HepG2 (cell line): ENCODE results near the gene TASOR2. TPM values are rescaled to one million over a fixed set of nuclear protein-coding genes. Genes with fewer than 3 reads are reported as not detected.

Source experiments
- ATAD3A ChIP-seq: sonication (generic); formaldehyde crosslinking; IDR thresholded peaks from 2 replicates; pipeline ENCODE4 v1.4.0; 2020; ENCODE audit warnings: missing genetic modification reagents
- ATF7 ChIP-seq, 2 experiments: fragments of 450-650 bp in 1 of 2; sonication (generic) in 1 of 2; formaldehyde crosslinking in 1 of 2; IDR thresholded peaks; 2 replicates each; pipeline versions ENCODE4 v1.4.0 to v1.6.1; 2016 to 2020; ENCODE audit warnings: antibody characterized with exemption in 1 of 2, mild to moderate bottlenecking in 1 of 2, missing genetic modification reagents in 1 of 2
- EHMT2 ChIP-seq: fragments of 200-600 bp; sonication (generic); IDR thresholded peaks from 2 replicates; pipeline ENCODE4 v1.7.0; 2017; ENCODE audit warnings: antibody characterized with exemption, low read depth, low read length, borderline replicate concordance
- ERF ChIP-seq: IDR thresholded peaks from 2 replicates; pipeline ENCODE4 v1.6.1; 2018; ENCODE audit warnings: missing biosample characterization, missing genetic modification reagents
- NFYB ChIP-seq: sonication (generic); formaldehyde crosslinking; IDR thresholded peaks from 2 replicates; pipeline ENCODE4 v1.4.0; 2020; ENCODE audit warnings: missing genetic modification reagents
- ZFAT ChIP-seq: sonication (generic); formaldehyde crosslinking; conservative IDR thresholded peaks from 2 replicates; pipeline ENCODE4 v1.8.1; 2023; ENCODE audit warnings: missing genetic modification reagents, inconsistent platforms
- ZNF264 ChIP-seq: sonication (generic); formaldehyde crosslinking; IDR thresholded peaks from 2 replicates; pipeline ENCODE4 v1.4.0; 2020; ENCODE audit warnings: missing genetic modification reagents
- ZNF577 ChIP-seq: sonication (generic); formaldehyde crosslinking; IDR thresholded peaks from 2 replicates; pipeline ENCODE4 v1.4.0; 2020; ENCODE audit warnings: mild to moderate bottlenecking, low read depth, missing genetic modification reagents, borderline replicate concordance
- polyA plus RNA-seq, 8 experiments: library from polyadenylated mRNA; depleted of rRNA in 3 of 8; stranded (reverse) in 7 of 8; unstranded in 1 of 8; fragments of >200 nt; fragmentation: Illumina TruSeq in 4 of 8; extraction: Trizol in 4 of 8; gene quantifications; 2 replicates each; pipeline versions ENCODE4 v1.2.1 to v1.2.3, GENCODE V29; 2011 to 2016; ENCODE audit warnings: low read depth in 4 of 8, missing spikeins in 1 of 8, mixed read lengths in 1 of 8; ENCODE audit not compliant: insufficient read depth in 1 of 8
- total RNA-seq, 5 experiments: library from RNA; depleted of rRNA; stranded (reverse); fragments of >200 nt; fragmentation: Illumina TruSeq; extraction: Trizol; gene quantifications; 2 replicates each; pipeline ENCODE4 v1.2.3, GENCODE V29; 2016; ENCODE audit warnings: low read depth in 1 of 5
- TF ChIP-seq, protein P1 (sequence below), 2 experiments: sonication (generic) in 1 of 2; formaldehyde crosslinking in 1 of 2; IDR thresholded peaks; 2 replicates each; pipeline versions ENCODE4 v1.6.1 to v1.9.0; 2014 to 2022; ENCODE audit warnings: antibody characterized with exemption in 1 of 2, borderline replicate concordance in 1 of 2, inconsistent platforms in 1 of 2, low read depth in 1 of 2, missing genetic modification reagents in 1 of 2
- TF ChIP-seq, protein P2 (sequence below), 2 experiments: fragments of 450-650 bp in 1 of 2; sonication (generic) in 1 of 2; formaldehyde crosslinking in 1 of 2; IDR thresholded peaks; 2 replicates each; pipeline versions ENCODE4 v1.6.1 to v1.8.0; 2016 to 2022; ENCODE audit warnings: antibody characterized with exemption in 1 of 2, mild to moderate bottlenecking in 1 of 2, missing genetic modification reagents in 1 of 2

TASOR2 gene
- total and polyA plus RNA-seq, 2 of the 13 experiments (the other 11 are each of a cell fraction or from before 2014, with no cell fraction given) = 24.2 to 55.3 TPM

DNA sequence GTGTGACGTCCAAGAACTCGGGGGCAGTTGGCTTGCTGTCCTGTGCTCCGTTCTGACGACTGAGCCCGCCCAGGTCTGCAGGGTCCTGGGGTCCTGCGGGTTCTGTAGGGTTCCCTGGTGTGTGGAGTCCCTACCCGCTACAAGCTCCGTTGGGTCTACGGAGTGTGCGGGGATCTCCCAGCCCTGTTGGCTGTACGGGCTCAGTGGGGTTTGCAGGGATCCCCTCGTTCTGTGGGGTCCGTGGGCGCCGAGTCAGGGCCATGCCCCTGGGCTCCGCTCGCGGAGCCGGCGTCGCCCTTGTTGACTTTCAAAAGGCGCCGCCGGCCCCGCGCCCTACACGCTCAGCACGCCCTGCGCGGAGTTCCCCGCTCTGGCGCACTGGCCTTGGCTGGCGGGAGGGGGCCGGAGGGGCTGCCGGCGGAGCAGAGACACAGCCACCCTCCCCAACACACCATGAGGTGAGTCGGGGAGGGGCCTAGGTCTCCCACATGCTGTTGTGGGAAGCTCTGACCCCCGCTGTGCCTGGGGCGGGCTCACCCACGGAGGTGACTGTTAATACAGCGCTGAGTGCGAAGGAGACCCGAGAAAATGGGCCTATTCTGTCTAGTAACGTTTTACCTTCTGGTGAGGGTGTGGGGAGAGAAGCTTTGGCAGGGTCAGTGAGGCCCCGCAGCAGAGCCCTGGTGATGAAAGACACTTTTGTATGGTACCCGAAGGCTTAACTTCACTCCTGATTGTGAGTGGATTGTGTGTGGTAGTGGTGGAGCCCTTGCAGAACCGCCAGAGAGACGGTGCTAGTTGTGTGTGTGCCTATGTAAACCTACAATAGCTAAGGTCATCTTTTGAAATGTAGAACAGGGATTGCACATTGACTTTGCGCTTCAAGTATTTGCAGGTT is 8.1 kb downstream of the TASOR2 start (continued):
- TF ChIP-seq, protein P1, sequence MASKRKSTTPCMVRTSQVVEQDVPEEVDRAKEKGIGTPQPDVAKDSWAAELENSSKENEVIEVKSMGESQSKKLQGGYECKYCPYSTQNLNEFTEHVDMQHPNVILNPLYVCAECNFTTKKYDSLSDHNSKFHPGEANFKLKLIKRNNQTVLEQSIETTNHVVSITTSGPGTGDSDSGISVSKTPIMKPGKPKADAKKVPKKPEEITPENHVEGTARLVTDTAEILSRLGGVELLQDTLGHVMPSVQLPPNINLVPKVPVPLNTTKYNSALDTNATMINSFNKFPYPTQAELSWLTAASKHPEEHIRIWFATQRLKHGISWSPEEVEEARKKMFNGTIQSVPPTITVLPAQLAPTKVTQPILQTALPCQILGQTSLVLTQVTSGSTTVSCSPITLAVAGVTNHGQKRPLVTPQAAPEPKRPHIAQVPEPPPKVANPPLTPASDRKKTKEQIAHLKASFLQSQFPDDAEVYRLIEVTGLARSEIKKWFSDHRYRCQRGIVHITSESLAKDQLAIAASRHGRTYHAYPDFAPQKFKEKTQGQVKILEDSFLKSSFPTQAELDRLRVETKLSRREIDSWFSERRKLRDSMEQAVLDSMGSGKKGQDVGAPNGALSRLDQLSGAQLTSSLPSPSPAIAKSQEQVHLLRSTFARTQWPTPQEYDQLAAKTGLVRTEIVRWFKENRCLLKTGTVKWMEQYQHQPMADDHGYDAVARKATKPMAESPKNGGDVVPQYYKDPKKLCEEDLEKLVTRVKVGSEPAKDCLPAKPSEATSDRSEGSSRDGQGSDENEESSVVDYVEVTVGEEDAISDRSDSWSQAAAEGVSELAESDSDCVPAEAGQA (IDR thresholded peaks at IDR 0.05; ENCODE audit: low read depth) = peak; percentile 72; the same call in 1 of the 2 replicates
- TF ChIP-seq, protein P1 (CRISPR knock-in tag; IDR thresholded peaks at IDR 0.05; ENCODE audit: borderline replicate concordance) = no peak
- TF ChIP-seq ZNF577 (CRISPR knock-in tag) = no peak
- TF ChIP-seq ERF (CRISPR knock-in tag) = peak; percentile 81
- no peak for TF ChIP-seq ZFAT (CRISPR knock-in tag)
- 0 out of 2 replicates have a peak, but pooled peaks have one; percentile 8 for TF ChIP-seq NFYB (CRISPR knock-in tag)
- no peak for TF ChIP-seq EHMT2
- 0 out of 2 replicates have a peak, but pooled peaks have one; percentile 24 for TF ChIP-seq ZNF264
- TF ChIP-seq, protein P2, sequence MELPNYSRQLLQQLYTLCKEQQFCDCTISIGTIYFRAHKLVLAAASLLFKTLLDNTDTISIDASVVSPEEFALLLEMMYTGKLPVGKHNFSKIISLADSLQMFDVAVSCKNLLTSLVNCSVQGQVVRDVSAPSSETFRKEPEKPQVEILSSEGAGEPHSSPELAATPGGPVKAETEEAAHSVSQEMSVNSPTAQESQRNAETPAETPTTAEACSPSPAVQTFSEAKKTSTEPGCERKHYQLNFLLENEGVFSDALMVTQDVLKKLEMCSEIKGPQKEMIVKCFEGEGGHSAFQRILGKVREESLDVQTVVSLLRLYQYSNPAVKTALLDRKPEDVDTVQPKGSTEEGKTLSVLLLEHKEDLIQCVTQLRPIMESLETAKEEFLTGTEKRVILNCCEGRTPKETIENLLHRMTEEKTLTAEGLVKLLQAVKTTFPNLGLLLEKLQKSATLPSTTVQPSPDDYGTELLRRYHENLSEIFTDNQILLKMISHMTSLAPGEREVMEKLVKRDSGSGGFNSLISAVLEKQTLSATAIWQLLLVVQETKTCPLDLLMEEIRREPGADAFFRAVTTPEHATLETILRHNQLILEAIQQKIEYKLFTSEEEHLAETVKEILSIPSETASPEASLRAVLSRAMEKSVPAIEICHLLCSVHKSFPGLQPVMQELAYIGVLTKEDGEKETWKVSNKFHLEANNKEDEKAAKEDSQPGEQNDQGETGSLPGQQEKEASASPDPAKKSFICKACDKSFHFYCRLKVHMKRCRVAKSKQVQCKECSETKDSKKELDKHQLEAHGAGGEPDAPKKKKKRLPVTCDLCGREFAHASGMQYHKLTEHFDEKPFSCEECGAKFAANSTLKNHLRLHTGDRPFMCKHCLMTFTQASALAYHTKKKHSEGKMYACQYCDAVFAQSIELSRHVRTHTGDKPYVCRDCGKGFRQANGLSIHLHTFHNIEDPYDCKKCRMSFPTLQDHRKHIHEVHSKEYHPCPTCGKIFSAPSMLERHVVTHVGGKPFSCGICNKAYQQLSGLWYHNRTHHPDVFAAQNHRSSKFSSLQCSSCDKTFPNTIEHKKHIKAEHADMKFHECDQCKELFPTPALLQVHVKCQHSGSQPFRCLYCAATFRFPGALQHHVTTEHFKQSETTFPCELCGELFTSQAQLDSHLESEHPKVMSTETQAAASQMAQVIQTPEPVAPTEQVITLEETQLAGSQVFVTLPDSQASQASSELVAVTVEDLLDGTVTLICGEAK (IDR thresholded peaks at IDR 0.05) = no peak
- TF ChIP-seq, protein P2 (CRISPR knock-in tag; IDR thresholded peaks at IDR 0.05) = peak; percentile 84
- TF ChIP-seq ATAD3A (CRISPR knock-in tag) = no peak
- no peak for TF ChIP-seq ATF7 (IDR thresholded peaks at IDR 0.05)
- no peak for TF ChIP-seq ATF7 (CRISPR knock-in tag; IDR thresholded peaks at IDR 0.05)
